Measurements from ENCODE around the gene FAIM2. TPM values are rescaled to one million over a fixed set of nuclear protein-coding genes. Genes with fewer than 3 reads are reported as not detected.

The FAIM2 gene
- total RNA-seq, 1 experiment from 2014 or later: 0.49 TPM

- H3K4me1 ChIP-seq (ENCODE audit: control insufficient read depth, insufficient read depth, low read length): peaks cover 13% of the 10 kb centered on the region
- TF ChIP-seq REST (IDR thresholded peaks at IDR 0.05; ENCODE audit: insufficient read depth in 1 of 2, low read depth in 2 of 2, low read length in 1 of 2) (no peak), POLR2AphosphoS5 (IDR thresholded peaks at IDR 0.05; ENCODE audit: low read depth, low read length) (no peak), SIN3A (IDR thresholded peaks at IDR 0.05; ENCODE audit: borderline replicate concordance, insufficient read depth, low read depth, low read length) (no peak), TCF7L2 (IDR thresholded peaks at IDR 0.05; ENCODE audit: low read depth, low read length) (no peak), CTCF (IDR thresholded peaks at IDR 0.05) (no peak)
- no peak overlapping the region for H3K27ac ChIP-seq (ENCODE audit: low read length)
- no peaks in the 10 kb centered on the region for H3K9me3 ChIP-seq (ENCODE audit: control insufficient read depth, insufficient read depth, low read depth, low read length)
- DNase-seq (ENCODE audit: low read depth, low spot score): no peak
- no peak overlapping the region for H3K4me3 ChIP-seq (ENCODE audit: low read depth in 2 of 2, low read length in 2 of 2)
- ATAC-seq: no peak
- in situ Hi-C loops (cut with HindIII; ENCODE audit: low pct_unique_long_range_greater_than_20kb, low sequenced_read_pairs) (no loop called here), intact Hi-C loops (cut with micrococcal nuclease; ENCODE audit: unreplicated experiment) (no loop called here)
- BruUV-seq (replicated peaks): no TSS peak
- H3K36me3 ChIP-seq (ENCODE audit: control insufficient read depth, insufficient read depth, low read length): no peaks in the 10 kb centered on the region
- POLR2A ChIA-PET: no interaction called here
- CTCF ChIA-PET: interaction anchor here (0.6 kb wide), 2 partner anchors 66 to 174 kb away, joined by 4 to 5 read pairs; no protein-coding TSS in a partner anchor
- H3K27me3 ChIP-seq (ENCODE audit: control insufficient read depth, insufficient read depth, low read length): no peaks in the 10 kb centered on the region
Observed at GRCh38 chr12:49942512-49942893, 38.8 kb upstream of the FAIM2 start.

- H3K36me3 ChIP-seq (ENCODE audit: control insufficient read depth, insufficient read depth, low read length): no peaks in the 10 kb centered on the region
- in situ Hi-C loops (cut with HindIII; ENCODE audit: low pct_unique_long_range_greater_than_20kb, low sequenced_read_pairs): no loop called here
- ATAC-seq (no peak), DNase-seq (ENCODE audit: low read depth, low spot score) (no peak)
- H3K4me3 ChIP-seq (ENCODE audit: low read depth in 2 of 2, low read length in 2 of 2): no peak overlapping the region
- BruUV-seq (replicated peaks): no TSS peak
- H3K4me1 ChIP-seq (ENCODE audit: control insufficient read depth, insufficient read depth, low read length): peaks cover 13% of the 10 kb centered on the region
- H3K9me3 ChIP-seq (ENCODE audit: control insufficient read depth, insufficient read depth, low read depth, low read length): no peaks in the 10 kb centered on the region
- CTCF ChIA-PET: interaction anchor here (0.6 kb wide), 2 partner anchors 65 to 174 kb away, joined by 4 to 5 read pairs; no protein-coding TSS in a partner anchor
- no peaks in the 10 kb centered on the region for H3K27me3 ChIP-seq (ENCODE audit: control insufficient read depth, insufficient read depth, low read length)
- intact Hi-C loops (cut with micrococcal nuclease; ENCODE audit: unreplicated experiment): no loop called here
- POLR2A ChIA-PET: interaction anchor here (0.5 kb wide), 1 partner anchor 44 kb away, joined by 3 read pairs; no protein-coding TSS in a partner anchor
- TF ChIP-seq TCF7L2 (IDR thresholded peaks at IDR 0.05; ENCODE audit: low read depth, low read length) (no peak), POLR2AphosphoS5 (IDR thresholded peaks at IDR 0.05; ENCODE audit: low read depth, low read length) (no peak), CTCF (IDR thresholded peaks at IDR 0.05) (no peak), SIN3A (IDR thresholded peaks at IDR 0.05; ENCODE audit: borderline replicate concordance, insufficient read depth, low read depth, low read length) (no peak)
- H3K27ac ChIP-seq (ENCODE audit: low read length): no peak overlapping the region; the same call in 1 of the 2 replicates
Observed at GRCh38 chr12:49941556-49942511, 38.1 kb upstream of the FAIM2 start.

All from Panc1 (cell line).